Neural cell (in vitro differentiated cells): Measurements from ENCODE around the gene DYDC1. TPM values are rescaled to one million over a fixed set of nuclear protein-coding genes. Genes with fewer than 3 reads are reported as not detected.

ENCODE experiments used
- H2AFZ ChIP-seq: fragments of 200-600, 300-800 bp; sonication (generic), shearing (Covaris generic); 2 replicates; pipeline ENCODE4 v1.6.0; 2014; ENCODE audit warnings: low read depth, mild to moderate bottlenecking, antibody characterized with exemption, low read length, moderate library complexity
- H3F3A ChIP-seq: fragments of 200-600 bp; shearing (Covaris generic); 2 replicates; pipeline ENCODE4 v1.6.1; 2016; ENCODE audit warnings: mild to moderate bottlenecking, moderate library complexity, mixed read lengths, antibody characterized with exemption, low read length; ENCODE audit not compliant: insufficient read depth, poor library complexity, severe bottlenecking
- H3K27ac ChIP-seq: fragments of 200-600, 300-800 bp; sonication (generic), shearing (Covaris generic); 2 replicates; pipeline ENCODE4 v1.5.1; 2014; ENCODE audit warnings: mild to moderate bottlenecking, low read length, moderate library complexity
- H3K27me3 ChIP-seq: fragments of 300-800, 200-600 bp; sonication (generic), shearing (Covaris generic); 2 replicates; pipeline ENCODE4 v1.6.0; 2014; ENCODE audit warnings: mild to moderate bottlenecking, low read depth, low read length, moderate library complexity; ENCODE audit not compliant: insufficient read depth
- H3K36me3 ChIP-seq: fragments of 300-800, 200-600 bp; sonication (generic), shearing (Covaris generic); 2 replicates; pipeline ENCODE4 v1.5.1; 2014; ENCODE audit warnings: mild to moderate bottlenecking, antibody characterized with exemption, low read length, moderate library complexity; ENCODE audit not compliant: insufficient read depth
- H3K4me2 ChIP-seq: fragments of 300-800, 200-600 bp; sonication (generic), shearing (Covaris generic); 2 replicates; pipeline ENCODE4 v1.6.0; 2014; ENCODE audit warnings: mild to moderate bottlenecking, low read length
- H3K4me3 ChIP-seq: fragments of 300-800, 200-600 bp; sonication (generic), shearing (Covaris generic); 2 replicates; pipeline ENCODE4 v1.5.1; 2014; ENCODE audit warnings: mild to moderate bottlenecking, low read length, moderate library complexity
- H3K79me2 ChIP-seq: fragments of 200-600 bp; shearing (Covaris generic); replicated peaks from 2 replicates; pipeline ENCODE4 v1.6.0; 2014; ENCODE audit warnings: mild to moderate bottlenecking, low read length, moderate library complexity; ENCODE audit not compliant: insufficient read depth
- H3K9ac ChIP-seq: fragments of 300-800, 200-600 bp; sonication (generic), shearing (Covaris generic); 2 replicates; pipeline ENCODE4 v1.6.1; 2016; ENCODE audit warnings: mild to moderate bottlenecking, low read length, mixed read lengths
- H3K9me2 ChIP-seq: fragments of 200-600 bp; shearing (Covaris generic); 2 replicates; pipeline ENCODE4 v1.6.1; 2016; ENCODE audit warnings: mild to moderate bottlenecking, low read length, mixed read lengths; ENCODE audit not compliant: insufficient read depth
- H3K9me3 ChIP-seq: fragments of 200-600, 300-800 bp; sonication (generic), shearing (Covaris generic); 2 replicates; pipeline ENCODE4 v1.6.1; 2016; ENCODE audit warnings: mild to moderate bottlenecking, mixed run types, low read length, moderate library complexity, mixed read lengths
- H4K20me1 ChIP-seq: fragments of 200-600 bp; shearing (Covaris generic); 2 replicates; pipeline ENCODE4 v1.6.1; 2016; ENCODE audit warnings: mild to moderate bottlenecking, mixed run types; ENCODE audit not compliant: insufficient read depth
- CTCF ChIP-seq: fragments of 450-650 bp; IDR thresholded peaks from 2 replicates; pipeline ENCODE4 v1.5.1; 2014; ENCODE audit warnings: antibody characterized with exemption, mild to moderate bottlenecking, moderate library complexity; ENCODE audit not compliant: poor library complexity, severe bottlenecking
- EP300 ChIP-seq: fragments of 450-650 bp; conservative IDR thresholded peaks from 2 replicates; pipeline ENCODE4 v1.6.1; 2014; ENCODE audit warnings: antibody characterized with exemption, mild to moderate bottlenecking, moderate library complexity; ENCODE audit not compliant: poor library complexity, severe bottlenecking
- EZH2 ChIP-seq: fragments of 200-600, 300-800 bp; shearing (Covaris generic), sonication (generic); IDR thresholded peaks from 2 replicates; pipeline ENCODE4 v1.6.1; 2014; ENCODE audit warnings: antibody characterized with exemption, low read length, borderline replicate concordance, mild to moderate bottlenecking; ENCODE audit not compliant: insufficient read depth, poor library complexity, severe bottlenecking
- MXI1 ChIP-seq: fragments of 450-650 bp; conservative IDR thresholded peaks from 2 replicates; pipeline ENCODE4 v1.6.1; 2014; ENCODE audit warnings: antibody characterized with exemption, mild to moderate bottlenecking; ENCODE audit not compliant: poor library complexity, severe bottlenecking
- POLR2AphosphoS5 ChIP-seq: IDR thresholded peaks from 2 replicates; pipeline ENCODE4 v1.6.1; 2012
- RAD21 ChIP-seq: fragments of 450-650 bp; conservative IDR thresholded peaks from 2 replicates; pipeline ENCODE4 v1.6.1; 2014; ENCODE audit warnings: antibody characterized with exemption, mild to moderate bottlenecking, moderate library complexity
- SMC3 ChIP-seq: fragments of 450-650 bp; conservative IDR thresholded peaks from 2 replicates; pipeline ENCODE4 v1.6.1; 2014; ENCODE audit warnings: antibody characterized with exemption, mild to moderate bottlenecking, moderate library complexity; ENCODE audit not compliant: poor library complexity
- TAF1 ChIP-seq: IDR thresholded peaks from 2 replicates; pipeline ENCODE4 v1.6.1; 2012; ENCODE audit warnings: low read depth
- polyA plus RNA-seq: library from polyadenylated mRNA; depleted of rRNA; stranded (reverse); fragments of >200 nt; gene quantifications from 2 replicates; pipeline ENCODE4 v1.2.3, GENCODE V29; 2014
- TF ChIP-seq, protein P1 (sequence below): IDR thresholded peaks from 2 replicates; pipeline ENCODE4 v1.6.1; 2012; ENCODE audit warnings: borderline replicate concordance

DYDC1 gene
- polyA plus RNA-seq, 1 donor from 2014 or later = not detected

DNA sequence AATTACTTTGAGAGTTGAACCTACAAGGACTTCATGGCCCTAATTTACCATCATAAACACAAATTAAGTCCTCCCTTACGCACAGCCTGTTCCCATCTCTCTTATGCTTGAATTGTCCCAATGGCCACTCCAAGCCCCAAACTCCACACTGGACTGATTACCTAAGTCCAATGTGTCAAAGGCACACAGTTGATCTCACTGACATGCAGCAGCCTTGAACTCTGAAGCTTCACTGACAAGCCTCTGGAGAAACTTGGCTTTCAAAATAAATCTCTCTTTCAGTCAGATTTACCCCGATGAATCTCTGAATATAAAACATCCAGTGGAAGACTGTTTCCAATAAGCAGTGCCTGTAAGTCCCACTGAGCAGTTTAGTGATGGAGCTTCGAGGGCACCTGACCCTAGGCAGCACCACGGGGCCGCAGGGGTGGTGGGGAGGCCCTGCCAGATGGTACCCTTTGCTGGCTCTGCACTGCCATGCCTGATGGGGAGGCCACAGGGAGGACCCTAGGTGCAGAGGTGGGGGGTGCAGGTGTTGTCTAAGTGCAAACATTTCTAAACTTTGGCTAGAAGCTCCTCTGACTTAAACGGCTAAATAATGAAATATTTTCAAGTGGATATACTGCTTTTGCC, 63.8 kb downstream of the DYDC1 start:
- no peaks in the 10 kb centered on the region for H3F3A ChIP-seq
- no peaks in the 10 kb centered on the region for H3K27me3 ChIP-seq
- H3K9me2 ChIP-seq = no peaks in the 10 kb centered on the region
- TF ChIP-seq, protein P1, sequence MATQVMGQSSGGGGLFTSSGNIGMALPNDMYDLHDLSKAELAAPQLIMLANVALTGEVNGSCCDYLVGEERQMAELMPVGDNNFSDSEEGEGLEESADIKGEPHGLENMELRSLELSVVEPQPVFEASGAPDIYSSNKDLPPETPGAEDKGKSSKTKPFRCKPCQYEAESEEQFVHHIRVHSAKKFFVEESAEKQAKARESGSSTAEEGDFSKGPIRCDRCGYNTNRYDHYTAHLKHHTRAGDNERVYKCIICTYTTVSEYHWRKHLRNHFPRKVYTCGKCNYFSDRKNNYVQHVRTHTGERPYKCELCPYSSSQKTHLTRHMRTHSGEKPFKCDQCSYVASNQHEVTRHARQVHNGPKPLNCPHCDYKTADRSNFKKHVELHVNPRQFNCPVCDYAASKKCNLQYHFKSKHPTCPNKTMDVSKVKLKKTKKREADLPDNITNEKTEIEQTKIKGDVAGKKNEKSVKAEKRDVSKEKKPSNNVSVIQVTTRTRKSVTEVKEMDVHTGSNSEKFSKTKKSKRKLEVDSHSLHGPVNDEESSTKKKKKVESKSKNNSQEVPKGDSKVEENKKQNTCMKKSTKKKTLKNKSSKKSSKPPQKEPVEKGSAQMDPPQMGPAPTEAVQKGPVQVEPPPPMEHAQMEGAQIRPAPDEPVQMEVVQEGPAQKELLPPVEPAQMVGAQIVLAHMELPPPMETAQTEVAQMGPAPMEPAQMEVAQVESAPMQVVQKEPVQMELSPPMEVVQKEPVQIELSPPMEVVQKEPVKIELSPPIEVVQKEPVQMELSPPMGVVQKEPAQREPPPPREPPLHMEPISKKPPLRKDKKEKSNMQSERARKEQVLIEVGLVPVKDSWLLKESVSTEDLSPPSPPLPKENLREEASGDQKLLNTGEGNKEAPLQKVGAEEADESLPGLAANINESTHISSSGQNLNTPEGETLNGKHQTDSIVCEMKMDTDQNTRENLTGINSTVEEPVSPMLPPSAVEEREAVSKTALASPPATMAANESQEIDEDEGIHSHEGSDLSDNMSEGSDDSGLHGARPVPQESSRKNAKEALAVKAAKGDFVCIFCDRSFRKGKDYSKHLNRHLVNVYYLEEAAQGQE = no peak
- TF ChIP-seq EP300 = no peak
- H2AFZ ChIP-seq = no peak overlapping the region
- H4K20me1 ChIP-seq = no peaks in the 10 kb centered on the region
- no peaks in the 10 kb centered on the region for H3K79me2 ChIP-seq
- no peak overlapping the region for H3K4me3 ChIP-seq
- H3K9ac ChIP-seq = no peak overlapping the region
- H3K9me3 ChIP-seq = no peaks in the 10 kb centered on the region
- no peak overlapping the region for H3K4me2 ChIP-seq
- no peaks in the 10 kb centered on the region for H3K36me3 ChIP-seq
- H3K27ac ChIP-seq = no peak overlapping the region

- Histone ChIP-seq H3K9me3 (no peaks in the 10 kb centered on the region), H3K27me3 (no peaks in the 10 kb centered on the region), H3F3A (no peaks in the 10 kb centered on the region), H4K20me1 (no peaks in the 10 kb centered on the region), H3K9me2 (no peaks in the 10 kb centered on the region), H3K4me2 (no peak overlapping the region), H2AFZ (no peak overlapping the region), H3K79me2 (no peaks in the 10 kb centered on the region), H3K4me3 (no peak overlapping the region), H3K27ac (no peak overlapping the region), H3K9ac (no peak overlapping the region), H3K36me3 (no peaks in the 10 kb centered on the region)
- TF ChIP-seq EZH2 = no peak
- TF ChIP-seq MXI1 = no peak
- no peak for TF ChIP-seq POLR2AphosphoS5
- TF ChIP-seq EP300 = no peak
- TF ChIP-seq, protein P1 = no peak
- TF ChIP-seq RAD21 = no peak
- no peak for TF ChIP-seq CTCF
- TF ChIP-seq TAF1 = no peak
- no peak for TF ChIP-seq SMC3
Measured at GRCh38 chr10:80290474-80291220, 65.9 kb downstream of the DYDC1 start.
